ENCODE data around the gene ACOT7.

GRCh38 chr1:6380037-6380436, 13.5 kb downstream of the ACOT7 start:
- TF ChIP-seq CTCF (IDR thresholded peaks at IDR 0.05 in 8 of 11, conservative IDR thresholded peaks at IDR 0.05 in 3 of 11), result no peak
- no peak for TF ChIP-seq POLR2AphosphoS5 (IDR thresholded peaks at IDR 0.05)
- no peak for TF ChIP-seq POLR2A (IDR thresholded peaks at IDR 0.05)
